ENCODE measurements around the gene ARSB.
"Not testable (repeated sequence)": the region's sequence is repeated elsewhere in the genome, so short reads cannot be mapped to it uniquely, and the experiment has no call there.

Gene ARSB

GRCh38 chr5:78995521-78996007 lies 10.5 kb upstream of the ARSB start:
- no peak for DNase-seq (ENCODE audit: low read depth in 2 of 2)

GRCh38 chr5:78993165-78993564 lies 8.1 kb upstream of the ARSB start:
- DNase-seq (ENCODE audit: low read depth in 2 of 2) = no peak

DNA sequence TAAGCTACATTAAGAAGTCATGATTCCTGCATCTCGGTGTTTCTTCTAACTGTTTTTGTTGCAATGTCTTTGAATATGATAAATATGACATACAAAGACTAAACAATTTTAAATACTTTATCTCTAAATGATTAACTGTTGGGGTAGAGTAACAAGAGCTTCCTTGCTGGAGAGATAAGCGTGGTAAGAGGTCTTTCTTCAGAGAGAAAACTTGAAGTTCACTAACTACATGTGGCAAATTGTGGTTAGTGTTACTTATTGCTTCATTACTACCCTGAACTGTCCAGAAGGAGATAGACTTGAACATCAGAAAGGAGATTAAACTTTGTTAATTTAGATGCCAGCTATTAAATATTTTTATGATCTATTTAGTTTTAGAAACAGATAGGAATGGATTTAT lies 7.0 kb upstream of the ARSB start:
- DNase-seq (ENCODE audit: low read depth in 2 of 2) = no peak

DNA sequence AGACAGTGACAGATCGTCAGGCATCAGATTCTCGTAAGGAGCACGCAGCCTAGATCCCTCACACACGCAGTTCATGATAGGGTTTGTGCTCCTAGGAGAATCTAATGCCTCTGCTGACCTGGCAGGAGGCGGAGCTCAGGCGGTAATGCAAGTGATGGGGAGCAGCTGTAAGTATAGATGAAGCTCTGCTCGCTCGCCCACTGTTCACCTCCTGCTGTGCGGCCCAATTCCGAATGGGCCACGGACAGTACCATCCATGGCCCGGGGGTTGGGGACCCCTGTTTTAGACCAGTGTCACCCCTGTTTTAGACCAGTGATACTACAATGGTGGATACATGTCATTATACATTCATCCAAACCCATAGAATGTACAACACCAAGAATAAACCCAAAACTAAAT lies 4.0 kb upstream of the ARSB start:
- no peak for DNase-seq (ENCODE audit: low read depth in 2 of 2)

GRCh38 chr5:78985725-78986223 lies 664 bp upstream of the ARSB start:
- peak; percentile 33 to 37 for DNase-seq (ENCODE audit: low read depth in 2 of 2)

DNA sequence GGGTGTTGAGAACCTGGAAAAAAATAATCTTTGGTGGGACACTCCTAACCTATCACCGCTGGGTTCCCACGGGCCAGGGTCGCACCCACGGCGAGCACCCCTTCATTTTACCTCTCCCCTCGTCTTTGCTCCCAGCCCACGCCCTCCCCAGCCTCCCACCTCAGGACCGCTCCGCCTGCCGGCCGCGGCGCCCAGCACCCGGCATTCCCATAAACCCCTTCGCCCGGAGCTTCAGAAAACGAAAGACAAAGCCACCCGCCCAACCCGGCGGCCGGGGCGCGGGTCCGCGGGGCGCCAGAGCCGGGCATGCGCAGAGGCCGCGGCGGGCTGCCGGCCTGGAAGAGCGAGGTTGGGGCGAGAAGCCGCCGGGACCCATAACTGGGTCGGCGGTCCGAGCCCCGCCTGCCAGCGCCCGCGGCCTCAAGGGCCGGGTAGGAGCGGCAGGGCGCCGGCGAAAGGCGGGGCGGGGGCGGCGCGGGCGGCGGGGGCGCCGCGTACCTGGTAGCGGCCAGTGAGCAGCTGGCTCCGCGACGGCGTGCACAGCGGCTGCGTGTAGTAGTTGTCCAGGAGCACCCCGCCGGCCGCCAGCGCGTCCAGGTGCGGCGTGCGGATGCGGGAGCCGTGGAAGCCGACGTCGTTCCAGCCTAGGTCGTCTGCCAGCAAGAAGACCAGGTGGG lies 533 bp downstream of the ARSB start:
- DNase-seq (ENCODE audit: low read depth in 2 of 2) = peak; percentile 58 to 65

DNA sequence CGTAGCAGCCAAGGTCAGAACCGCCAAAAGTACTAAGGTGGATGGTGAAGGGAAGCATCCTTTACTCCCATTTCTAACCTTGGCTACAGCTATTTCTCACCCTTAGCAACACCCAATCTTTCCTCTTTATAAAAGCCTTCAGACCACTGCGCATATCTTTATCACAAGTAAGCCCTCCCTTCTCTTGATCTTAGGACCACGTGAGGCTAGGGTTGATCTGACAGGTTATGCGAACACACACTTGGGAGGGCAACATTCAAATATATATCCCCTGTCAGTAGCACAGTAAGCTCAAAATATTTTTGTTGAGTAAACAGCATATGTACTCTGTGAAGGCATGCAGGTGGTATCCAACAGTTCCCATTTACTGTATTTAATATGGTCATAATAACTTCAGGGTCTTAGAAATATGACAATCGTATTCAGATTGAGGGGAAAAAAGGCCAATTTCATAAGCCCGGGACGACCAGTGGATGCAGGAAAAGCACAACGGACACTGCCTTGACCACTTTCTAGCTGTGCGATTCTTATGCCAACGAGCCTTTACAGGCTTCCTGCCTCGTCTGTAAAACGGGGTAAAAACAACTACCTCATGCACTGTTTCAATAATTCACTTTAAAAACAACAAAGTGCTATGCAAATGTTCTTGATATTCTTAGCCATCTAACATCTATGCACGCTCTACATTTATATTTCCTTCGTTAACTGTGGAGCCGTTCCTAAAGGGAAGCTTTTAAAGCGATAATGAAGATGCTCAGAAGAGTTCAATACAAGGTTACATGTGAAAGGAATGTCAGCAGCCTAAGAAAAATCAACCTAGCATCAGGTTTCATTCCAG lies 1.3 kb downstream of the ARSB start:
- DNase-seq (ENCODE audit: low read depth in 2 of 2) = no peak

GRCh38 chr5:78983194-78983593 lies 1.9 kb downstream of the ARSB start:
- DNase-seq (ENCODE audit: low read depth in 2 of 2) = not testable (repeated sequence)

GRCh38 chr5:78979909-78980308 lies 5.2 kb downstream of the ARSB start:
- DNase-seq (ENCODE audit: low read depth in 2 of 2) = no peak

DNA sequence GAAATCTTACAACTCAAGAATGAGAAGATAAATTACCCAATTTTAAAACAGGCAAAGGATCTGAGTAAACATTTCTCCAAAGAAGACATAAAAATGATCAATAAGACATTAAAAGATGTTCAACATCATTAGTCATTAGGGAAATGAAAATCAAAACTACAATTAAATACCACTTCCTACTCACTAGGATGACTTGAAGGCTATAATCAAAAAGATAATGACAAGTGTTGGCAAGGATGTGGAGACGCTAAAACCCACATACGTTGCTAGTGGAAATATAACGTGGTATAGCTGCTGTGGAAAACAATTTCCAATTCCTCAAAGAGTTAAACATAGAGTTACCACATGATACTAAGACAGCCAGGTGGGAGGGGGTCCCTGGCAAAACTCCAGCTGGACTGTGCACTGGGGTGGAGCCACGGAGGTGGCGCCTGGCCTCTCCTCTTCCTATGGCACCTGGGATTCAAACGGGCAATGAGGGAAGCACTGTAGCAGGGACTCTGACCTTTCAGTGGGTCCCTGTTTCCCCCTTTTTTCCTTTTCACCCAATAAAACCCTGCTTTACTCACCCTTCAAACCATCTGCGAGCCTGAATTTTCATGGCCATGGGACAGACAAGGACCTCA lies 5.9 kb downstream of the ARSB start:
- no peak for DNase-seq (ENCODE audit: low read depth in 2 of 2)

DNA sequence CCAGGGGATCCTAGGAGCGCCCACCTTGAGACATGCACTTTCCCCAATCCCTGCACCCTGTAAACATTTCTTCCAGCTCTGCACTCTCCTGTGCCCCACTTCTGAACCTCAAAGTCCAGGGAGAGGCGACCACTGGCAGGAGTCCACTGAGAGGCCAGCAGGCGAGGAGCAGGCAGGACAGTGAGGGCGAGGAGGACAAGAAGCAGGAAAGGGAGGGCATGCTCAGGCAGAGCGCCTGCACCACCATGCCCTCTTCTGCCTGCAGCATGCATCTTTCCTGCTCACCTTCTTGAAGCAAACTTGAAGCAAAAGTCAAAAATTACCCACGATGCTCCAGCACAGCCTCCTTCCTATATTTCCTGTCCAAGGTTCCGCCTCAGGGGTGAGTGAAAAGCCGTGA lies 10.1 kb downstream of the ARSB start:
- DNase-seq (ENCODE audit: low read depth in 2 of 2) = no peak

GRCh38 chr5:78974601-78975000 lies 10.5 kb downstream of the ARSB start:
- DNase-seq (ENCODE audit: low read depth in 2 of 2) = no peak

- no peak for DNase-seq (ENCODE audit: low read depth in 2 of 2)
These were observed 11.1 kb downstream of the ARSB start for GRCh38 chr5:78974011-78974410.

GRCh38 chr5:78972654-78973428 lies 12.3 kb downstream of the ARSB start:
- DNase-seq (ENCODE audit: low read depth in 2 of 2) = no peak

- DNase-seq (ENCODE audit: low read depth in 2 of 2) = no peak
These were observed 13.1 kb downstream of the ARSB start for GRCh38 chr5:78971998-78972397.

DNA sequence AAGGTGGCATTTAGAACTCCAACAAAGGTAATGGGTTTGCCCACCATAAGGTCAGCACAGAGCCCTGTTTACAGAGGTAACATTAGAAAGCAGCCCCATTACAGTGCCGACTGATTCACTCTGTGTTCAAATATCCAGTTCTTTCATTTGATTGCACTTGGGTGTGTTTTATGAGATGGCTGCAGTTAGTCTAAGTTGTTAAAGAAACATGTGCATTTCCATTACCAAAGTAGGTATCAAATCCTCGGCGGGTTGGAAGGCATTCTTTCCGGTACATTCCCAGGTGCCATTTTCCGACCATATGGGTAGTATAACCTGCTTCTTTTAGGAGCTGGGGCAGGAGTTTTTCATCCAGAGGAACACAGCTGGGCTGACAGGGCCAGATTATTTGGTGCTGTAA lies 16.3 kb downstream of the ARSB start:
- DNase-seq (ENCODE audit: low read depth in 2 of 2) = no peak

GRCh38 chr5:78964889-78965288 lies 20.2 kb downstream of the ARSB start:
- DNase-seq (ENCODE audit: low read depth in 2 of 2) = no peak

- DNase-seq (ENCODE audit: low read depth in 2 of 2) = no peak
These were observed 23.4 kb downstream of the ARSB start for GRCh38 chr5:78961743-78962142.

GRCh38 chr5:78959767-78960166 lies 25.3 kb downstream of the ARSB start:
- no peak for DNase-seq (ENCODE audit: low read depth in 2 of 2)

GRCh38 chr5:78958672-78959445 lies 26.3 kb downstream of the ARSB start:
- no peak for DNase-seq (ENCODE audit: low read depth in 2 of 2)

GRCh38 chr5:78956901-78957300 lies 28.2 kb downstream of the ARSB start:
- no peak for DNase-seq (ENCODE audit: low read depth in 2 of 2)
